Measurements from ENCODE around the gene MCRS1.
A peak's percentile ranks its signal among the peaks of the same experiment; 100 is the strongest.

The MCRS1 gene

DNA sequence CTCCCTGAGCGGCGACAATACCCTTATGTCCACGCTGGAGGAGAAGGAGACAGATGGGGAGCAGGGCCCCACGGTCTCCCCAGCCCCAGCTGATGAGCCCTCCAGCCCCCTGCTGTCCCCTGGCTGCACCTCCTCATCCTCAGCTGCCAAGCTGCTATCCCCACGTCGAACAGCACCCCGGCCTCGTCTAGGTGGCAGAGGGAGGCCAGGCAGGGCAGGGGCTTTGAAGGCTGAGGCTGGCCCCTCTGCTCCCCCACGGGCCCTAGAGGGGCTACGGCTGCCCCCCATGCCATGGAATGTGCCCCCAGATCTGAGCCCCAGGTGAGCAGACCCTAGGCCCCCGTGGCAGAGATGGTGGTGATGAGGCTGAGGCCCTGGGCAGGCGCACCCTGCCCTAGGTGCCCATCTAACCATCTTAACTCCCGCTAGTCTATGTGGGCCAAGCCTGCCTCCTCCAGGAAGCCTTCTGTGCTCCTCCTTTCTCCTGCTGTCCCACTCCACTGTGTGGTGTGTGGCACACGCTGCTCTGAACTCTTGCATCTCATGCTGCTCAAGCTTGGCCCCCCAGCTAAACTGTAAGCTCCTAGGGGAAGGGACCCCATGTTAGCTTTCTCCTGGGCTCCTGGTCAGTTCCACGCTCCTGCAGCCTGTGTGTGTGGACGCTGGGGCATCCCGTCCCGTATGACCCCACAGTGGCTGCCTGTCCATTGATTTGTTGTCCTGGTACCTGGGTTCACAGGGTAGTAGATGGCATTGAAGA is 12.1 kb downstream of the MCRS1 start:
- DNase-seq: no peak

DNA sequence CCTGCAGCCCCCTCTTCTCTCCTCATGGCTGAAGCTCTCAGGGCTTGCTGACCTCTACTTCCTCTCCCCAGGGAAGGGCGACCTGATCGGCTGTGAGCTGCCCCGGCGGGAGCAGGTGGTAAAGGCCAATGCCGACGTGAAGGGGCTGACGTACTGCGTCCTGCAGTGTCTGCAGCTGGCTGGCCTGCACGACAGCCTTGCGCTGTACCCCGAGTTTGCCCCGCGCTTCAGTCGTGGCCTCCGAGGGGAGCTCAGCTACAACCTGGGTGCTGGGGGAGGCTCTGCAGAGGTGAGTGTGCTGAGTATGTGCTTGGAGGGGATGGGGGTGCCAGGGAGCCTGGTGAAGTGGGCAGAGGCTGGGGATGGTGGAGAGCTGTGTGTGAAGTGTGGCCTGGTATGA is 13.7 kb downstream of the MCRS1 start:
- no peak for DNase-seq

DNA sequence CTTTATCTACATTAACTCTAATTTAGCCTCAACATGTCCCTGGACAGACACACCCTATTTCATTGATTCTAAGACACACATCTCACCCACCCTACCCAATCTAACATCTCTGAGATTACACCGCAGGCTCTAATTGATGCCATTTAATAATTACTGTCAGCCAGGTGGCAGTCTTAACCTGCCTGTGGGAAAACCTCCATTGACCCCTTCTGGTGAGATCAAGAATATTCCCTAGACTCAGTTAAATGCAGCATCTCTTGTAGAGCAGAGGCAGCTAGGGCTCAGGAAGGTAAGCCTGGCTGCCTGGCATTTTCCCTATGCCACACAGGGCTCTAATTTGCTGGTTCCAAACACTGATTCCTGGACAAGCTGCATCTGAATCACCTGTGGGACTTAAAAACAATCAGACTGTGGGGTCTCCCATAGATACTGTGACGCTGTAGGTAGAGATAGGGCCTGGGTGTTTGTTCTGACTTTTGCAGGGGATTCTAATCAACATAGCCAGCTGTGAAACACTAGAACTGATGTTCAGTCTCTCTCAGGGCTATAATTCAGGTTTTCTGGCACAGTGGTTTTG is 14.3 kb downstream of the MCRS1 start:
- no peak for DNase-seq

DNA sequence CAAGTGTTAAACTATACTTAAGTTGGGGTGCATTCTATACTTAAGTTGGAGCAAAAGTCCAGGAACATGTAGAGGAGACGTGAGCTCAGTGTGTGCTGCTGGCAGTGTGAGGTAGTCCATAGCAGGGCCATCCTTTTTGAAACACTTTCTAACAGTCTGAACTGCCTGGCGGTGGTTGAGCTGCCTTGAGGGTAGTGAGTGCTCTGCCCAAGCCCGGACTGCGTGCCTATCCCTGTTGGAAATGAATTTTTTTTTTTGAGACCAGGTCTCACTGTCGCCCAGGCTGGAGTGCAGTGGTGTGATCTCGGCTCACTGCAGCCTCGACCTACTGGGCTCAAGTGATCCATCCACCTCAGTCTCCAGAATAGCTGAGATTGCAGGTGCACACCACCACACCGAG is 15.0 kb downstream of the MCRS1 start:
- no peak for DNase-seq

DNA sequence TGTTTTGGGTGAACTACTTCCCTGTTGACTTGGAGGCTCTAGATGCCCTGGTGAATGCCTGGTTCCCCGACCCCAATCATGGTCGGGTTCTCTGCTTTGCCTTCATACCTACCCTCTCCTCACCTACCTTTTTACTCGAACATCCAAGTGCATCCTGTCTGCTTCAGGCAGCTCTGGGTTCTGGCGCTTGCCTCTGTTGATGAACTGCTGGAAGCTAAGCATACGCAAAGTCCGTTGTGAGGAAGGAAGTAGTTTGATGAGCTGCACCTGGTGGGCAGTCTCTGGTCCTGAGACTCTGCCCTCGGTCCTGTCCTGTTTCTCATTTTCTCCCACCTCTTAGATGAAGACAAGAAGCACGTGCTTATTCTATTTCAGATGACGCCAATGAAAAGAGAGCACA is 15.5 kb downstream of the MCRS1 start:
- no peak for DNase-seq

DNA sequence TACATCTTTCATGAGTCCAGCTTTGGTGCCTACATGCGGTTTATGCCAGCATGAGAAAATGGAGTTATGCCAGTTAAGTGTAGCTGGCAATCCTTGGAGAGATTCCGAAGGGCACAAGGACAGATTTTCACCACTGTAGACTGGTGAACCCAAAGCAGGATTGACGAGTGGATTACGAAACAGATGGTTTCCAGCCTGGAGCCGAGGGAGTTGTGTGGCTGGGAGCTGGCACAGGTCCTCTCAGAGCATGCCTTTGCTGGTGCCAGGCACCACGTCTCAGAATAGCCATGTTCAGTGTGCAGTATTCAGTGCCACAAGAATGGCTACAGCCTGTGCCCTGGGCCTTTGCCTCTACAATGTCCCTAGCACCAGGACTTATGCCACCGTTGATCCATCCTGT is 15.9 kb downstream of the MCRS1 start:
- peak; percentile 37 for DNase-seq

DNA sequence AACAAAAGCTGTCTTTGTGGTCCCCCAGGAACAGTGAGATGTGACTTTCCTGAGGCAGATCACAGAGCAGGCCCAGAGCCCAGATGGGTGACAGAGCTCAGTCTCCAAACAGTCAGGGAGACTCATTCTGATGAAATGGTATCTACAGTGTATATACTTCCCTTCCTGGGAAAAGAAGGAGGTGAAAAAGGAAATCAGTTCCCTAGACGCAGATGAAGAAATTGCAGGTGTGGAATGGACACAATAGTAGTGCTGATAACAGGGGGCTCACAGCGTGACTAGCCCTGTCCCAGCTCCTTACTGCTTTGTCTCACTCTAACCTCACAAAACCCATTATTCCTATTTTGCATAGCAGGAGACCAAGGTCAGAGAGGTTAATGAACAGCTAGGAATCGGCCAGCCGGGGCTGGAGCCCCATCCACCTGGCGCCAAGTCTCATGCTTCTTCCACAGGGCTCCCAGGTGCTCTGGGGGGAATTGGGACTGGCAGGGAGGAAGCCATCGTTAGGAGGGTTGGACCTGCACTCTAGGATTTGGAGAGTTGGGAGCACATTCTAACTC is 17.2 kb downstream of the MCRS1 start:
- DNase-seq: no peak

DNA sequence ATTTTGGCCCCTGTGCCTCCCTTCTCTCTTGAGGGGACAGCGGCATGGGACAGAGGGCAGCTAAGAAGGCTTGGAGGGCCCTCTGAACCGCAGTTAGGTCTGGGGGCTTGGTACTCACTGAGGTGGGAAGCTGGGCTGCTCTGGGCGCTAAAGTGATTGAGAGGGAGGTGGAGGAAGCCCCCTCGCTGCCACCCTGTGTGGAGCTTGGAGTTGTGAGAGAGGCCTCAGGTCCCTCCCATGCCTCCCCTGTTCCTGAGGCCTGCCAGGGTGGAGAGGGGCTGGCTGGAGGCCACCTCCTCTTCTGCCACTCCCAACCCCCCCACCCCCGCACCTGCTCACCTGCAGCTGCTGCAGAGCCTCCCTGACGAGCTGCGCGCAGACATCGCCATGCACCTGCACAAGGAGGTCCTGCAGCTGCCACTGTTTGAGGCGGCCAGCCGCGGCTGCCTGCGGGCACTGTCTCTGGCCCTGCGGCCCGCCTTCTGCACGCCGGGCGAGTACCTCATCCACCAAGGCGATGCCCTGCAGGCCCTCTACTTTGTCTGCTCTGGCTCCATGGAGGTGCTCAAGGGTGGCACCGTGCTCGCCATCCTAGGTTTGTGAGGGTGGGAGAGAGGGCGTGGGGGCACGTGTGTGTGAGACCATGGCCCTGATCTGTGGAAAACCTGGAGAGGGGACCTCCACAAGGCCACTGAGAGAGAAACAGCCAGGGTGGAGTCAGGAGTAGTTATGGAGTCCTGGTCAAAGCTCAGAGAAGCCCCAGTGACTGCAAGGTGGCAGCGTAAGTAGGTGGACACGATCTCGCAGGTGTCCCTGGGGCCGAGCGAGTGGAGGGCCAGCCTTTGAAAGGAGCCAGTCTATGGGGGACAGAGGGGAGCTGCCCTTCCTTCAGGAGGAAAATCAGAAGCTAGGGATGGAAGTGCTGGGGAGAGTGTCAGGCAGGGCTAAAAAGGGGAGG is 17.9 kb downstream of the MCRS1 start:
- no peak for DNase-seq

DNA sequence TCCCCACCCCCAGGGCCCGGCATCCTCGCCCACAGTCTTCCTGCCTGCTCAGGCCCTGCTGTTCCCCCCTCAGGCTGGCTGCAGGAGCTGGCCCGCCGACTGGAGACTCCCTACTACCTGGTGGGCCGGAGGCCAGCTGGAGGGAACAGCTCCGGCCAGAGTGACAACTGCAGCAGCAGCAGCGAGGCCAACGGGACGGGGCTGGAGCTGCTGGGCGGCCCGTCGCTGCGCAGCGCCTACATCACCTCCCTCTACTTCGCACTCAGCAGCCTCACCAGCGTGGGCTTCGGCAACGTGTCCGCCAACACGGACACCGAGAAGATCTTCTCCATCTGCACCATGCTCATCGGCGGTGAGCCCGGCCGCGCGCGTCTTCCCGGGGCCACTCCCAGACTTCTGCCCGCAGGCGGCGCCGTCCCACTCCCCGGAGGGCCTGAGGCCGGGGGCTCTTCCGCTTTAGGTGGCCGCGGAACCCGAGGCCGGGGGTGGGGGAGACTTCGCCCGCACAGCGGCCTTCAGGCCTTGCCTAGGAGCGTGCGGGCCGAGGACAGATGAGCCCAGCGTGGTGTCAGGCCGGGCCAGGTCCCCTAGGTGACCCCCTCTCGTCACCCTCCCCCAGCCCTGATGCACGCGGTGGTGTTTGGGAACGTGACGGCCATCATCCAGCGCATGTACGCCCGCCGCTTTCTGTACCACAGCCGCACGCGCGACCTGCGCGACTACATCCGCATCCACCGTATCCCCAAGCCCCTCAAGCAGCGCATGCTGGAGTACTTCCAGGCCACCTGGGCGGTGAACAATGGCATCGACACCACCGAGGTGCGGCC is 18.9 kb downstream of the MCRS1 start:
- no peak for DNase-seq

DNA sequence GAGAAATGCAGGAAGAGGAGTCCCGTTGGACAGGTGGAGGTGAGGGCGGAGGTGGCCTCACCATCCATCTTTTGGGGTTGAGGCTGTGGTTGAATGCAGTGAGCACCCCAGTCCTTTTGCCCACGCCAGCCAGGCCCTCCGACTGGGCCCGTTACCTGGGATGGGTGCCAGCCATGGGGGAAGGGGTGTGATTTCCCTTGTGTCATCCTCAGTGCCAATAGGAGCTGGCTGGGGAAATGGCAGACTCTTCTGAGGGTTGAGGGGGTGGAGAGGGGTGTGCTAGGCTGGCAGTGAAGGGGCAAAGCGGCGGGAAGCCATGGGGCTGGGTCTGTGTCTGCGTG is 19.5 kb downstream of the MCRS1 start:
- DNase-seq: no peak

DNA sequence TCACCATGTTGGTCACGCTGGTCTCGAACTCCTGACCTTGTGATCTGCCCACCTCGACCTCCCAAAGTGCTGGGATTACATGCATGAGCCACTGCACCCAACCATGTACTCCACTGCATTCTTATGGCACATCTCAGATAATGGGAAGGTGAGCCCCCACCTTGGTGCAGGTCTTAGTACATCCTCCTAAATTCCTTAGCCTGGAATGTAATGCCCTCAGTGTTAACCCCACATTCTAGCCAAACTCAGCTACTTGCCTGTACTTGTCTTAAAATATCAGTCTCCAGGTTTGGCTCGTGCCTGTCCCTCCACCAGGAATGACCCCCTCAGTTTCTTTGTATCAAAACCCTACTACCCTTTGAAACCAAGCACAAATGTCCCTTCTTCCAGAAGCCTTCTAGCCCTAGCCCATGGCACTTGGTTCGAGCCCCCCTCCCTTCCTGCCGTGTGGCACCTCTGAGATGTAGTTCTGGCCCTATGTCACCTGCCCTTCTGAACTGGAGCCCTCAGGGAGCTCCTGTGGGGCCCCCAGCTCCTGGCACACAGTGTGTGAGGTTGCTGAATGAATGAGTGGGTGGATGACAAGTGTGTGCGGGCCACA is 20.8 kb downstream of the MCRS1 start:
- DNase-seq: no peak

DNA sequence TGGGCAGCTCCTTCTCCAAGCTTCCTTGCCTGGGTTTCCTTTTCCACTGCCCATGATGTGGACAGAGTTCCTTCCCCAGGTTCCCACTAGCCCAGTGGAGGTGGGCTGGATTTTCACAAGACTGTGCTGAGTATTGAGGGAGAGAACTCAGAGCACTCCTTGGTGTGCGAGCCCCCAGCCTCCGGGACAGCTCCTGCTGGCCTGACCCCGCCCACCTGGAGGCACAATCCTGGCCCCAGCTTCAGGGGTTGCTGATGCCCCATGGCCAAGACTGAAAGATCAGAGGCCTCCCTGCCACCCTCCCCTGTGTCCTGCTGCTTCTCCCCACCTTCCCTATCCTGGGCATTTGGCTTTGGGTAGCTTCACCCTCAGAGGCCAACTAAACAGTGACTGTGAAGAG is 21.5 kb downstream of the MCRS1 start:
- DNase-seq: no peak

DNA sequence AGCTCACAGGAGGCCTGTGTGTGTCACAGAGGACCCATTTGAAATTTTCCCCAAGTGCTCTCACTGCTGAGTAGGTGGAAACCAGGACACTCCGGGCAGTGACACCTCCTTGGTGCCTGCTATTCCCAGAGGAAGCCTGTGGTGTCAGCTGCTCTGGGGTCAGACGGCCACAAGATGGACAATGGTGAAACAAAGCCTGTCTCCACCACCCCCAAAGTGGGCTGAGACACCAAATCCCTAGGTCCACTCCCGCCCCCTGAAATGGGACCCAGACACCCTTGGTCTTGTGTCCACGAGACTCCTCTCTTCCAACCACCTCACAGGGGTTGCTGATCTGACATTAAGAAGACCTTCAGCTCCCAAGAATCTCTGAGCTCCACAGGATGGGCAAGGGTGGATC is 22.1 kb downstream of the MCRS1 start:
- DNase-seq: no peak

DNA sequence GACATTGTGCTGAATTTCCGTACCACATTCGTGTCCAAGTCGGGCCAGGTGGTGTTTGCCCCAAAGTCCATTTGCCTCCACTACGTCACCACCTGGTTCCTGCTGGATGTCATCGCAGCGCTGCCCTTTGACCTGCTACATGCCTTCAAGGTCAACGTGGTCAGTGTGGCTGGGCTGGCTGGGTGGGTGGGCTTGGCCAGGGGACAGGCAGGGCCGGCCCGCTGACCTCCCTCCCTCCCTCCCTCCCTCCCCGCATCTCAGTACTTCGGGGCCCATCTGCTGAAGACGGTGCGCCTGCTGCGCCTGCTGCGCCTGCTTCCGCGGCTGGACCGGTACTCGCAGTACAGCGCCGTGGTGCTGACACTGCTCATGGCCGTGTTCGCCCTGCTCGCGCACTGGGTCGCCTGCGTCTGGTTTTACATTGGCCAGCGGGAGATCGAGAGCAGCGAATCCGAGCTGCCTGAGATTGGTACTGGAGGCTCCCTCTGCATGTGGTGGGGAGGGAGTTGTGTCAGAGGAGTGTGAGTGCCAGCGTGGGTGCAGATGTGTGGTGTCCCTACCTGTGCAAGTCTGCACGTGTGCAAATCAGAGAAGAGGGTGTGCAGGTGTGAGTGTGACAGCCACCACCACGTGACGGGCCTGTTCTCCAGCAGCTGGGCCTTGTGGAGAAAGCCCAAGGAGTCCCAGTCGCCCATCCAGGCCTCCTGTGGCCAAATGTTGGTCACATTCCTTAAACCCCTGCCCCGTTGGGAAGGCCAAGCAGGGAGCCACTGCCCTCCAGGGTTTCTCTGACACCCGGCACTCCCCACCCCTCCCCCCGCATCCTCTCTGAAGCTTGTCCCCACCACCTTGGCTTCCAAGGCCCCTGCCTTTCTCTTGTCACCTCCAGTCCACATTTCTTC is 23.8 kb downstream of the MCRS1 start:
- DNase-seq: no peak

DNA sequence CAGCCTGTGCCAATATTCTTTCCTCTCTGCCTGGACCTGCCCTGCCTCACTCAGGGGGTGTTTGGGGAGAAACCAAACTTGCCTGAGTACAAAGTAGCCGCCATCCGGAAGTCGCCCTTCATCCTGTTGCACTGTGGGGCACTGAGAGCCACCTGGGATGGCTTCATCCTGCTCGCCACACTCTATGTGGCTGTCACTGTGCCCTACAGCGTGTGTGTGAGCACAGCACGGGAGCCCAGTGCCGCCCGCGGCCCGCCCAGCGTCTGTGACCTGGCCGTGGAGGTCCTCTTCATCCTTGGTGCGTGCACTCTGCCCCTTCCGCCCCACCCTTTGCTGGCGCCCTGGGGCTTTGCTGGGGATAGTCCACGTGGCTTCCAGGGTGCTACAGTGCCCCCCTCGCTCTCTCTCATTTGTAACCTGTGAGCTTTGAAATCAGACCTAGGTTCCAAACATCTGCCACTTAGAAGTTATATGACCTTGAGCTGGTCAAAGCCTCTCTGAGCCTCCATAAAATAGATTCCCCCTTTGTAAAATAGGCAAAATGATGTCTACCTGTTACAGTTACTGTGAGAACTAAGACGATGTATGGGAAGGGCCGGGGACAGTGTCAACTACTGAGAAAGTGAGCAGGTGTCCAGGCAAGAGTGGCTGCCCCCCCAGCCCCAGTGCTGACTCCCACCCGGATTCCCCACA is 24.6 kb downstream of the MCRS1 start:
- no peak for DNase-seq

DNA sequence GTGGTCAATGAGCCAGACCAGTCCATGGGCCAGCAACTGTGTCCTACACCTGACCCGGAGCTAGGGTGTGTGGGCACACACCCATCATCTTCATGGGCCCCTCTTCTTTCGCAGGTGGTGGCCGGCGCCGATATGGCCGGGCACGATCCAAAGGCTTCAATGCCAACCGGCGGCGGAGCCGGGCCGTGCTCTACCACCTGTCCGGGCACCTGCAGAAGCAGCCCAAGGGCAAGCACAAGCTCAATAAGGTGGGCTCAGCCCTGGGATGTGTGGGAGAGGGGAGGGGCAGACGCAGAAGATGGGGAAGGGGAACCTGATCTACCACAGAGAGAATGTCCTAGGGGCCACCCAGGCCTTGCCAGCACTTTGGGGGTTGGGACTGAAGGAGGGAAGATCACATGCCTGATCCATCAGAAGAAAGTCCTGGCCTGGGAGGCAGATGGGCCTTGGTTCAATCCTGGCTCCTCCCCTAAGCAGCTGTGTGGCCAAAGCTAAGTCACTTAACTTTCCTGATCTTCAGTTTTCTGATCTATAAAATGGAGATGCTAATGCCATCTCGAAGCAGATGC is 25.3 kb downstream of the MCRS1 start:
- DNase-seq: no peak

DNA sequence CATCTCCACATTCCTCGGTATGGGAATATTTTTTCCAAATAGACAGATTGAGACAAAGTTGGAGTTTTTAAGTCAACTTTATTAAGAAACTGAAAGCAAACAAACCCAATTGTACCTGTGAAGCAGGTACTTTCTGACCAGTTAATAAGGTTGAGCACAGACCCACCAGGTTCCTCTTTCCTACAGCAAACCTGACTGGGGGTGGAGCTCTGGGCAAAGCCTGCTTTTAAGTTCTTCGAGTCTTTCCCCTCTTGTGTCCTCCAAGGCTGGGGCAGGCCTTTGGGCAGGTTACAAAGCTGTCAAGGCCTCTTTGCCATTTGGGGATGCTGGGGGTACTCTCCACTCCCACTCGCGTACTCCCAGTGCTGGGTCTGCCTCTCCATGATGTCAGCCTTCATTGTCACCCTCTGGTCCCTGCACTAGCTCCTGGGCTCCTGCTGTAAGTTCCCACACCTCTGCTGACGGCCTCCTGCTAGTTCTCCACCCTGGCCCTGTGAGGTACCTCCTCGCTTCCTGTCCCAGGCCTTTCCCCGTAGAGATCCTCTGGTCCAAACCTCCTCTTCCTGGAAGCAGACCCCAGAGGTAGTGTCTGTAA is 25.9 kb downstream of the MCRS1 start:
- no peak for DNase-seq

DNA sequence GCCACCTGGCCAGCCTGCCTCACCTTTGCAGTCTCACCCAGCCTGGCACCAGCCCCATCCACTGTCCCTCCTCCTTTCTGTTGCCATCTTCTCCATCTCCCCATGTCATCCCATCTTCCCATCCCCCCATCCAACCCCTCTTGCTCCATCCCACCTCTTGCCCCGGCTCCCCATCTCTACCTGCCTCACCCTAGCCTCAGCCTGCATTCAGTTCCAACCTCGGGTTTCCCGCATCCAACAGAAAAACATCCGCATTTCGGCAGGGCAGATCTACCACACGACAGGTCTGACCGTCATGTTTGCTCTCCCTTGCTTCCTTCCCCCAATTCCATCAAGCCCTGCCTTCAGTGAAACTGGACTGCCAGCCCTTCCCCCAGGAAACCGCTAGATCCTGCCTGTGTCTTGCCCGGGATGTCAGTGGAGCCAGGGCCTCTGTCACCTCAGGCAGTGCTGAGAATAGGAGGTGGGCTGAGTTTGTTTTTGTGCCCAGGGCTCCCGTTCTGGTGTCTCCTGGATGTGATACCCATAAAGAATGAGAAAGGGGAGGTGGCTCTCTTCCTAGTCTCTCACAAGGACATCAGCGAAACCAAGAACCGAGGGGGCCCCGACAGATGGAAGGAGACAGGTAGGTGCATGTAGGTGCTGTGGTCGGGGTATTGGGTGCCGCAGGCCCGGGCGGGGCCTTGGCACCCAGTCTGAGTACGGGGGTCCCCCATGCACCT is 26.6 kb downstream of the MCRS1 start:
- no peak for DNase-seq
